Pons (tissue), 1 donor: ENCODE results near the gene ZNHIT1.

Source experiments
- DNase-seq: peaks from one replicate; pipeline ENCODE4 v3.0.0-alpha.2; 2016; ENCODE audit warnings: low spot score

ZNHIT1 gene

DNA sequence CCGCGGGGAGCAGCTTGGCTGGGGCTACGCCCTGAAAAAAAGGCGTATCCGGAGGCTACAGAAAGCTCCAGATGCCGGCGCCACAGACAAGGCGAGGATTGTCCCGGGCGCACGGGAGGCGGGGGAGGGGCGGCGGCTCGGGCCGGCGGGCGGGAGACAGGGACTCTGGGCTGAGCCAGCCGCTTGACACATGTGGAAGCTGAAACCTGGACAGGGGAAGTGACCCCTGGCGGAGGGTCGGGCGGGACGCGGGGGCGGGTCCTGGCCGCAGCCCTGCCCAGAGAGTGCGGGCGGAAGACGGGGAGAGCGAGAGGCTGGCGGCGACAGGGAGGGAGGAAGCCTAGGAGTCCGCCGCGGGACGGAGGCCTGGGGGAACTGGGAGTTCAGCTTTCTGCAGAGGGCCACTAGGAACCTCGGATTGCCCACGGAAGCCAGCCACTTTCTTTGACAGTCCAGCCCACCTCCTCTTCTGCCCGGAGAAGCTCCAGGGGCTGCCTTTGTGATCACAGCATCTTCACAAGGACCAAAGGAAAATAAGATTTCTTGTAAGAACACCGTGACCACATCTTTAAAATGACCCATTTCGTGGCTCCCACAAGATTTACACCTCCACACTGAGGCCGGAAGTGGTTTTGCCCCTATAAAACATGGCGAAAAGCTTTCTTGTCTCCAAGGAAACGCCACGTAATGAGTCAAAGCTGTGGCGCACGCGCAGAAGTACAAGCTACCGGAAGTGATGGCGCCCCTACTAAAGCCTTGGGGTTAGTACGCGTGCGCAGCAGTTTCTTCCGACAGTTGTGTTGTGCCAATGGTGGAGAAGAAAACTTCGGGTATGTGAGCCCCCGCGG, at the start of gene ZNHIT1, which contains the start of gene PLOD3:
Gene ZNHIT1, plus strand, starts transcription at position 778 of the 848 bp plus-strand sequence. Its CDS starts 31 bp downstream, at position 809.
Gene PLOD3, minus strand, starts transcription at position 194 of the 848 bp plus-strand sequence. CDS start 307 bp downstream, outside the sequence.
- peak; percentile 99 for DNase-seq

DNA sequence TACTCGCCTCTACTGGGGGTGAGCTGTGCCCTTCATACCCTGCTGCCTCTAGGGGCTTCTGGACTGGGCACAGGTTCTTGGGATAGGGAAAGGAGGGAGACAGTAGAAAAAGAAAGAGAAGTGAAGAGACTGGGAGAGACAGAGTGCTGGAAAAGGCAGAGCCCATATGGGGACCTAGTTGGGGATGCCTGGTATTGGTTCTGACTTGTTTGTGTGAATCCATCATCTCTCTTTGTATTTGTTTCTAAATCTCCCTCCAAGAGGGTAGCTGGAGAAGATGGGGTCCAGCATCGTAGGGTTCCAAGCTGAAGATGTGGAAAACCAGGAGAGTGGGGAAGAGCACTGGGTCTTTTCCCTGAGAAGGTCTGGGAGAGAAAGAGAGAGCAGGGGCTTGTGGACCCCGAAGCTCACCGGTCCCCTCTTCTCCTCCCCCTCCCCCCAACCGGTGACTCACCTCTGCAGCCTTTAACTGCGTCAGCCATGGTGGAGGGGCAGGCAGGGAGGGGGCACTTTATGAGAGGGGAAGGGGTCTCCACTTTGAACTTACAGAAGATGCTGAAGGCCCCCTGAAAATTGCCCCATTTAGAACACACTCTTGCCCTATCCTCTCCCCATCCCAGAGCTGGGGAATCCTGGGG, 49.4 kb upstream of the ZNHIT1 start:
- DNase-seq: no peak

- DNase-seq: no peak
These were observed 48.7 kb upstream of the ZNHIT1 start for GRCh38 chr7:101169110-101169837.

DNA sequence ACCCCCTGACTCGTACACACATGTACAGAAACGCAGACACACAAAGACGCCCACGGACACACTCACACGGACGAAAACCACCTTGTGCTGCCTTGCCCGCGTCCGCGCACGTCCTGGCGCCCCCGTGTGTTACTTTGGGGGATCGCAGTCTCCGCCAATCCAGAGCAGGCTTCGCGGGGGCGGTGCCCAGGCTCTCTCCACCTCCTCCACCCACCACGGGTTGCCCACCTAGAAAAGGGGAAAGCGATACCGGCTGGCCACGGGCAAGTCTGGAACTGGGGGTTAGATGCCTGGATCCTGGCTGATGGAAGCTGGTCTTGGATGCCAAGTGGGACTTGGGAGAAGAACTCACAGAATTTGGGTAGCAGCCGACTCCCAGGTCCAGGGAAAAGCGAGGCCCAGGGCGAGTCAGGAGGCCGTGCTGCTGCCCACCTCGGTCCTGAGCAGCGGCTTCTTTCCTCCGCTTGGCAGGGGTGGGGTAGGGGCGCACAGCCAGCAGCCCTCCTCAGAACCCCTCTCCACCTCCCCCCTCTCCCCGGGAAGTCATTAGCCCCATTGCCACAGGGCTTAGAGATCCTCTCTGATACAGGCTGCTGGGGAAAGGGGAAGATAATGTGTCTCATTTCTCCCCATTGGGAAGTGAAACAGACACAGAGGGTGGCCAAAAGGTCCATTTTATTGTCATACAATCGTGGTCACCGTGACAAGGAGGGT, 48.0 kb upstream of the ZNHIT1 start:
- no peak for DNase-seq

GRCh38 chr7:101170617-101171441, 47.1 kb upstream of the ZNHIT1 start:
- DNase-seq: no peak

GRCh38 chr7:101171442-101171837, 46.5 kb upstream of the ZNHIT1 start:
- DNase-seq: no peak

- no peak for DNase-seq
These were observed 45.7 kb upstream of the ZNHIT1 start for GRCh38 chr7:101172005-101172853.

- no peak for DNase-seq
These were observed 44.9 kb upstream of the ZNHIT1 start for GRCh38 chr7:101172854-101173751.

DNA sequence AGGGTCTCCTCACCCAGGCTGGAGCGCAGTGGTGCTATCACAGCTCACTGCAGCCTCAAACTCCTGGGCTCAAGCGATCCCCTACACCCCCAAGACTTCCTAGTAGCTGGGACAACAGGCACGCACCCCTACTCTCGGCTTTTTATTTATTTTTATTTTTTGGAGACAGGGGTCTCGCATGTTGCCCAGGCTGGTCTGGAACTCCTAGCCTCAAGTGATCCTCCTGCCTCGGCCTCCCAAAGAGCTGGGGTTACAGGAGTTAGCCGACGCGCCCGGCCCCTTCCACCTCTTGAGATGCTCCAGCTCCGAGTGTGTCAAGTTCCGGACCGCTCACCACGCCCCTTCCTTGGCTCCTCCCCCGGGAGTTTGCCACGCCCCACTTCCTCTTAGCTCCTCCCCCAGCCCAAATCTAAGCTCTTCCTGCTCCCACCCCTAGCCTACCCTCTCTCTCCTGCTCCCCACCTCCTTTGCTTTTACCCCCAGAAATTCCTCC, 44.2 kb upstream of the ZNHIT1 start:
- DNase-seq: no peak

- DNase-seq: no peak
These were observed 43.6 kb upstream of the ZNHIT1 start for GRCh38 chr7:101174322-101174854.

- DNase-seq: no peak
These were observed 42.3 kb upstream of the ZNHIT1 start for GRCh38 chr7:101175664-101176063.

DNA sequence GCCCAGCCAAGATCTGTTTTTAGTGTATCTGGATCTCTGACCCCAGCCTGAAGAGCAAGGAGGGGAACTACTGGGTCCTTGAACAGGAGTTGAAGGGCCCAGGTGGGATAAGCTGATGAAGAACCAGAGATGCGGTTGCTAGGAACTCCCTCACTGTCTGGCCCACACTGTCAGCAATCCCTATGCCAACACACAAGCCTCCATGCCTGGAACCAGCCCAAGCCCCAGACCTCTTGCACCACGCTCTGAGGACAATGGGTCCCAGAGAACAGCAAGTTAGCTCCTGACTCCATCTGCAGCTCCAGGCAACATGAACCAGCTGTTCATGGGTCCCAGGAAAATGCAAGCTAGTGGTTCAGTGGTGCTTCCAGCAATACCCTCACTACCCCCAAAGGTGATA, 40.3 kb upstream of the ZNHIT1 start:
- no peak for DNase-seq

GRCh38 chr7:101179117-101179516, 38.8 kb upstream of the ZNHIT1 start:
- DNase-seq: no peak

GRCh38 chr7:101179713-101180112, 38.3 kb upstream of the ZNHIT1 start:
- no peak for DNase-seq

DNA sequence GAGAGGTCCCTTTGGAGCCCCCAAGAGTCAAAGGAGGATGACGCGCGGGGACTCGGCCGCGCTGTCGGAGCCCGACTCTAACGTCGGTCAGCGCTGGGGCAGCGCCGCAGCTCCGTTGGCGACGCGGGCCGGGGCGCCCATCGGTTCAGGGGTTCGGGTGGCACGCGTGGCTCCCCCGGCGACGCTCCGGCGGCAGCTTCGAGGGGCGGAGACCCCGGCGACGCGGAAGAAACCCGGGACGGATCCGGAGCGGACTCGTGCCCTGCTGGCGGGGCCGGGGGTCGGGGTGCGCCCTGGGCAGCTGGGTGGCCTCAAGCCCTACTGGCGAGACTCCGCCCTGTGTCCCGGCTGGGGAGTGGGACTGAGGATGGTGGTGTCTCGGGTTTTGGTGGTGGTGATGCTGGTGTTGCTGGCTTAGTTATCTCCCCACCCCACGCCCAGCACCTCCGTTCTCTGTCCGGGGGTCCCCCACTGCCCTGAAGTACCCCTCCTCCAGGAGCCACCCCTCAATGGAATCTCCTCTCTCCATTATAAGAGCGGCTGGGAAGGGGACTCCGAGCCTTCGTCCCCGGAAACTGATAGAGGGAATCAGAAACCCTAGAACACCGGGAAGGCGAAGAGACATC, 37.7 kb upstream of the ZNHIT1 start, which contains the start of gene NAT16:
Gene NAT16, minus strand, starts transcription at position 164 of the 626 bp plus-strand sequence. CDS start 5,486 bp downstream, outside the sequence.
- no peak for DNase-seq

GRCh38 chr7:101185258-101185839, 32.6 kb upstream of the ZNHIT1 start:
- DNase-seq: no peak

- DNase-seq: no peak
These were observed 31.8 kb upstream of the ZNHIT1 start for GRCh38 chr7:101186194-101186593.
